Measurements from ENCODE around the gene RILPL1.

DNA sequence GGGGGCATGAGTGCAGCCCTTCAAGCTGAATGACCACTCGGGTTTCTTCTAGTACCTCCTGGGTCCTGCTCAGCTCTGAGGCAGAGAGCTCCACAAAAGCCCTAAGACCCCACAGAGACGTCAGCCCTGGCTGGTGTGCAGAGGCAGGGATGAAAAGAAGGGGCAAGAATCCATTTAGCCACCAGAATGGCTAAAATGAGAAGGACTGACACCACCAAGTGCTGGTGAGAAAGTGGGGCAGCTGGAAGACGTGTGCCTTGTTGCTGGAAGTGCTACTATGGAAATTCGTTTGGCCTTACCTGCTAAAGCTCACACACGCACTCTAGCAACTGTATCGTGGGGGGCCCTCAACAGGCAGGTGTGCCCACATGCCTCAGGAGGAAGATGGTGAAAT, 26.7 kb downstream of the RILPL1 start:
- TF ChIP-seq FOXM1 (IDR thresholded peaks at IDR 0.05; ENCODE audit: borderline replicate concordance) (no peak), TARDBP (IDR thresholded peaks at IDR 0.05) (no peak), LEF1 (IDR thresholded peaks at IDR 0.05; ENCODE audit: borderline replicate concordance) (no peak), SUZ12 (IDR thresholded peaks at IDR 0.05) (no peak), SP1 (IDR thresholded peaks at IDR 0.05) (no peak)

All from HEK293T (cell line).